HG03565 (cell line): ENCODE results near the gene GPR31.
"Not testable (repeated sequence)": the region's sequence is repeated elsewhere in the genome, so short reads cannot be mapped to it uniquely, and the experiment has no call there.

ENCODE experiments used
- ATAC-seq: cut with Tn5 transposase; IDR thresholded peaks from one replicate; pipeline ENCODE4 v1.9.1; 2021; ENCODE audit warnings: mild to moderate bottlenecking, moderate library complexity; ENCODE audit not compliant: unreplicated experiment

Gene GPR31

GRCh38 chr6:167157863-167158262 is at the start of gene GPR31:
Gene GPR31 (minus strand): TSS chr6:167157980. CDS start chr6:167157831, 149 bp downstream.
- no peak for ATAC-seq

GRCh38 chr6:167207527-167207926 is 49.7 kb upstream of the GPR31 start:
- ATAC-seq: no peak

- not testable (repeated sequence) for ATAC-seq
These were observed 47.5 kb upstream of the GPR31 start for GRCh38 chr6:167205316-167205715.

- not testable (repeated sequence) for ATAC-seq
These were observed 46.2 kb upstream of the GPR31 start for GRCh38 chr6:167204059-167204348.

GRCh38 chr6:167203261-167204058 is 45.7 kb upstream of the GPR31 start:
- ATAC-seq: not testable (repeated sequence)

- not testable (repeated sequence) for ATAC-seq
These were observed 44.8 kb upstream of the GPR31 start for GRCh38 chr6:167202613-167203012.

GRCh38 chr6:167200806-167201205 is 43.0 kb upstream of the GPR31 start:
- no peak for ATAC-seq

GRCh38 chr6:167195941-167196610 is 38.3 kb upstream of the GPR31 start:
- ATAC-seq: not testable (repeated sequence)

GRCh38 chr6:167193515-167194125 is 35.8 kb upstream of the GPR31 start:
- not testable (repeated sequence) for ATAC-seq

- ATAC-seq: not testable (repeated sequence)
These were observed 33.3 kb upstream of the GPR31 start for GRCh38 chr6:167191043-167191583.

- ATAC-seq: not testable (repeated sequence)
These were observed 29.5 kb upstream of the GPR31 start for GRCh38 chr6:167187275-167187674.

GRCh38 chr6:167185101-167185500 is 27.3 kb upstream of the GPR31 start:
- not testable (repeated sequence) for ATAC-seq

- ATAC-seq: peak; percentile 53
These were observed 25.1 kb upstream of the GPR31 start for GRCh38 chr6:167182913-167183314.

GRCh38 chr6:167181351-167181750 is 23.6 kb upstream of the GPR31 start:
- ATAC-seq: not testable (repeated sequence)

GRCh38 chr6:167180086-167180485 is 22.3 kb upstream of the GPR31 start:
- ATAC-seq: not testable (repeated sequence)

GRCh38 chr6:167178896-167179655 is 21.3 kb upstream of the GPR31 start:
- ATAC-seq: not testable (repeated sequence)

- not testable (repeated sequence) for ATAC-seq
These were observed 19.5 kb upstream of the GPR31 start for GRCh38 chr6:167177271-167177670.

- not testable (repeated sequence) for ATAC-seq
These were observed 14.2 kb upstream of the GPR31 start for GRCh38 chr6:167172011-167172410.

GRCh38 chr6:167171300-167171699 is 13.5 kb upstream of the GPR31 start:
- ATAC-seq: not testable (repeated sequence)

- not testable (repeated sequence) for ATAC-seq
These were observed 12.1 kb upstream of the GPR31 start for GRCh38 chr6:167169867-167170266.

- not testable (repeated sequence) for ATAC-seq
These were observed 10.5 kb upstream of the GPR31 start for GRCh38 chr6:167168296-167168695.
